Renal pelvis (tissue), 4 donors: Measurements from ENCODE around the gene VASH1. TPM values are rescaled to one million over a fixed set of nuclear protein-coding genes. Genes with fewer than 3 reads are reported as not detected.

Source experiments
- DNase-seq: peaks from one replicate; pipeline ENCODE4 v3.0.0-alpha.2; 2013
- polyA plus RNA-seq, 3 donors: library from polyadenylated mRNA; unstranded; fragments of 120-200 nt; gene quantifications; one replicate each; pipeline ENCODE4 v1.2.1, GENCODE V29; 2013; ENCODE audit not compliant: insufficient read length in 3 of 3

The VASH1 gene
- polyA plus RNA-seq, 3 donors: 36.7 to 44.5 (median 41.4) TPM

DNA sequence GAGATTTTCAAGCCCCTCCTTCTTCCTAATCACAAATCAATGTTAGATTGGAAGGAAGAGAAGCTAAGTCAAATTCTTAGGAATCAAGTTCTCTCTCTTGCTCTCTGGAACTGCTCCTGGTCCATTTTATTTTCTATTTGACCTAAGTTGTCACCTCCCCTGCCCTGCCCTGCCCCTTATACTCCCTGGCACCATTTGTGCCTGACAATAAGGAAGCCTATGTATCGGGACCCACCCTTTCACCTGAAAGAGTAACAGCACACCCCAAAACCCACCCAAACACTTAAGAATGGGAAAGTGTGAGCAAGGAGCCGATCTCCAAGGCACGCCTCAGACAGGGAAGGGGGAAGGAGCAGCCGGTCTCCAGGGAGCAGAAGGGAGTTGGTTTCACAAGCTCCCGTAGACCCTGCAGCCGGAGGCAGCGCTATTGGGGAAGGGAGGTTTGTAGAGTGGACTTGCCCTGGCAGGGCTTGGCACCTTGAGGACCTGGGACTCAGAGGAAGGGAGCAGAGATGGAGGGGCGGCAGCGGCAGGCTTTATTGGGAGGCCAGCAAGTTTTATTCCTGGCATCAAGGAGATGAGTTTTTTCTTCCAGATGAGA is 66.5 kb downstream of the VASH1 start:
- DNase-seq: no peak

DNA sequence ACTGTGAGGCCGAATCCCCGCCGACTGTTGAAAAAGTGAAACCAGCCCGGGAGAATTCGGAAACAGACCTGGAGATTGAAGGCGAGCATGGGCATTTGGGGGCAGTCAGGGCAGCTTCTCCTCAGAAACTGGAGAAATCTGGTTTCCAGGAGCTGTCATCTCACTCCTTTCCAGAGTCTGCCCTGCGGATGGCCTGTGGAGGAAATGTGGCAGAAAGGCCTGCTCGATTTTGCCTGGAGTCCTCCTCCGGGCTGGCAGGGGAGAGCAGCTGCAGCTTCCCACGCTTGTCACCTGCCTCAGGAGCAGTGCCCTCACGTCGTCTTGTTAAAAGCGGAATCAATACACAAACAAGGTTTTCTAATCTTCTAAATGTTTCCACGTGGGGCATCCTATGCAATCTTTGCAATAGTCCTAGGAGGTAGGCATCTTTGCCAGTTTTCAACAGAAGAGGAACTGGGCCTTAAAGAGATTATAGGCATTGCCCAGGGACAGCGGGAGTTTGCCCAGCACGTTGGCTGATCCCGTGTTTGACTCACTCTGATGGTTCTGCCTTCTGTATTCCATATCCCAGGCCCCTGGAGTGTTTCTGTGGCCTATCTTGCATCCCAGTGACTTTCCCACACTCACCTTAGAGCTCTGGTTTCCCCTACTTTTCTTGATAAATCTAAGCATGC is 67.2 kb downstream of the VASH1 start:
- no peak for DNase-seq

- no peak for DNase-seq
These were observed 67.7 kb downstream of the VASH1 start for GRCh38 chr14:76829013-76829365.

- DNase-seq: no peak
These were observed 68.6 kb downstream of the VASH1 start for GRCh38 chr14:76829650-76830421.

DNA sequence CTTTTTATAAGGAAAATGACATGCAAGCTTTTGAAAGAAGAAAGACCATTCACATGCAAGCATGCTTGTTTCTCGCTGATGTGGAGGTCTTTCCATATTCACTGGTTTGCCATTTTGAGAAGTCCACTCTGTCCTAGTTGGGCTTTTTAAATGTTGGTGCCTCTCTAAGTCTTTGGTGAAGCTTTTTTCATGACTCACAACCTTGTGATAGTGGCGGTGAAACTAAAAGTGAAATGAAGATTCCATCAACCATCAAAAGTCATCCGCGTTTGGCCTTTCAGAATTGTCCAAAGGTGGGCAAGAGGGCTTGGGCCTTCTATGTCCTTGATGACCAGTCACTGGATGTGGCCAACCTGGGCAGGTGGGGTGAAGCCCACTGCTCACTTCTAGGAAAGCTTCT is 69.3 kb downstream of the VASH1 start:
- DNase-seq: no peak

DNA sequence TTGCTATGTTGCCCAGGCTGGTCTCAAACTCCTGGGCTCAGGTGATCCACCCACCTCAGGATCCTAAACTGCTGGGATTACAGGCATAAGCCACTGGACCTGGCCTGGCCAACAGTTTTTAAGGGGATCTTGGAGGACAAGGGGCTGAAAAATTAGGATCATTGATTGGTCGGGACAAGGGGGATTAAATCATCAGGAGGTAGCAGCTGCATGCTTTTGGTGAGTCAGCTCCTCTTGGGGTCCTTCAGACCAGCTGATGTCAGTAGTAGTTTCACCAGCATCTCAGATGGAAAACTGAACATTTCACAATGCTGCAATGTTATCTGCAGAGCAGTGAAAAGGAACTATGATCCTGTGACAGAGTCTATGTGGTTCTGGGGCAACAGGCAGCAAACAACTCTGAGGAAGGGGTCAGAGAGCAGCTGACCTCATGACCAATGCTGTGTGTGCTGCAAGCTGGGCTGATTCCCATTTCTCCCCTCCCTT is 71.3 kb downstream of the VASH1 start:
- DNase-seq: no peak

Other genes with a start within 250 kb of the VASH1 start
- gene ANGEL1, start 51.4 kb downstream of the VASH1 start, polyA plus RNA-seq: 10 to 100 TPM; 24.1 to 37.7 (median 36.3) TPM
- gene LRRC74A, start 64.9 kb downstream of the VASH1 start, polyA plus RNA-seq: not detected